ENCODE data around the gene NAGS. TPM values are rescaled to one million over a fixed set of nuclear protein-coding genes. Genes with fewer than 3 reads are reported as not detected.
"Not testable (repeated sequence)": the region's sequence is repeated elsewhere in the genome, so short reads cannot be mapped to it uniquely, and the experiment has no call there.

The NAGS gene
- 0.49 TPM for total RNA-seq (ENCODE audit: unreplicated experiment)
- long read RNA-seq, partial matches to known transcripts = 2 of 2 reads
- long read RNA-seq, other reads (novel, unspliced or antisense) = 0 of 2 reads

- Mint-ChIP-seq H3K4me1 (ENCODE audit: low read depth, unreplicated experiment) (peaks cover 3% of the 10 kb centered on the region), H3K9me3 (ENCODE audit: unreplicated experiment) (peaks cover 4% of the 10 kb centered on the region), H3K4me3 (ENCODE audit: unreplicated experiment) (peak within 1 kb of the TSS; percentile 55), H3K27me3 (ENCODE audit: unreplicated experiment) (peaks cover 18% of the 10 kb centered on the region), H3K27ac (ENCODE audit: unreplicated experiment) (no peak within 1 kb of the TSS), H3K36me3 (ENCODE audit: unreplicated experiment) (no peaks in the 10 kb centered on the region)
- peak; percentile 41 for DNase-seq
- no peak for TF ChIP-seq CTCF (IDR thresholded peaks at IDR 0.05; ENCODE audit: partially characterized antibody, unreplicated experiment)
These were observed at the start of gene NAGS for GRCh38 chr17:44004077-44004760. Gene NAGS (plus strand): TSS chr17:44004622. CDS start chr17:44004664, 42 bp downstream.

- Mint-ChIP-seq H3K27me3 (ENCODE audit: unreplicated experiment) (peaks cover 7% of the 10 kb centered on the region), H3K36me3 (ENCODE audit: unreplicated experiment) (no peaks in the 10 kb centered on the region), H3K27ac (ENCODE audit: unreplicated experiment) (no peak overlapping the region)
These were observed 48.2 kb upstream of the NAGS start for GRCh38 chr17:43956222-43956621.

GRCh38 chr17:43958748-43959352, 45.6 kb upstream of the NAGS start:
- no peak for DNase-seq
- Mint-ChIP-seq H3K36me3 (ENCODE audit: unreplicated experiment) (no peaks in the 10 kb centered on the region), H3K4me1 (ENCODE audit: low read depth, unreplicated experiment) (no peaks in the 10 kb centered on the region), H3K4me3 (ENCODE audit: unreplicated experiment) (no peak overlapping the region), H3K27ac (ENCODE audit: unreplicated experiment) (no peak overlapping the region), H3K27me3 (ENCODE audit: unreplicated experiment) (peaks cover 2% of the 10 kb centered on the region), H3K9me3 (ENCODE audit: unreplicated experiment) (peaks cover 3% of the 10 kb centered on the region)
- no peak for TF ChIP-seq CTCF (IDR thresholded peaks at IDR 0.05; ENCODE audit: partially characterized antibody, unreplicated experiment)

More at GRCh38 chr17:43956222-43956621, 48.2 kb upstream of the NAGS start:
- TF ChIP-seq CTCF (IDR thresholded peaks at IDR 0.05; ENCODE audit: partially characterized antibody, unreplicated experiment) = no peak
- no peak for DNase-seq
- Mint-ChIP-seq H3K9me3 (ENCODE audit: unreplicated experiment) (peaks cover 6% of the 10 kb centered on the region), H3K4me1 (ENCODE audit: low read depth, unreplicated experiment) (peaks cover 3% of the 10 kb centered on the region), H3K4me3 (ENCODE audit: unreplicated experiment) (no peak overlapping the region)

GRCh38 chr17:43961292-43961691, 43.1 kb upstream of the NAGS start:
- H3K9me3 Mint-ChIP-seq (ENCODE audit: unreplicated experiment); DNase-seq; H3K27ac Mint-ChIP-seq (ENCODE audit: unreplicated experiment); H3K27me3 Mint-ChIP-seq (ENCODE audit: unreplicated experiment); H3K4me1 Mint-ChIP-seq (ENCODE audit: low read depth, unreplicated experiment); H3K4me3 Mint-ChIP-seq (ENCODE audit: unreplicated experiment); H3K36me3 Mint-ChIP-seq (ENCODE audit: unreplicated experiment): not testable (repeated sequence)

- H3K27ac Mint-ChIP-seq (ENCODE audit: unreplicated experiment) = no peak overlapping the region
- no peaks in the 10 kb centered on the region for H3K27me3 Mint-ChIP-seq (ENCODE audit: unreplicated experiment)
- no peak for TF ChIP-seq CTCF (IDR thresholded peaks at IDR 0.05; ENCODE audit: partially characterized antibody, unreplicated experiment)
- no peak overlapping the region for H3K4me3 Mint-ChIP-seq (ENCODE audit: unreplicated experiment)
- no peaks in the 10 kb centered on the region for H3K4me1 Mint-ChIP-seq (ENCODE audit: low read depth, unreplicated experiment)
- no peaks in the 10 kb centered on the region for H3K36me3 Mint-ChIP-seq (ENCODE audit: unreplicated experiment)
- DNase-seq = no peak
- no peaks in the 10 kb centered on the region for H3K9me3 Mint-ChIP-seq (ENCODE audit: unreplicated experiment)
These were observed 42.5 kb upstream of the NAGS start for GRCh38 chr17:43961954-43962353.

Measured in glutamatergic neuron (in vitro differentiated cells).